ENCODE measurements around the gene INSC. TPM values are rescaled to one million over a fixed set of nuclear protein-coding genes. Genes with fewer than 3 reads are reported as not detected.

Gene INSC
- total and polyA plus RNA-seq, 2 of the 4 experiments (the other 2 are of a cell fraction) = 0.53 to 1.4 TPM

- intact Hi-C loops (cut with micrococcal nuclease) (no loop called here), in situ Hi-C loops (cut with MboI; ENCODE audit: low sequenced_read_pairs) (no loop called here), dilution Hi-C loops (cut with HindIII; ENCODE audit: low sequenced_read_pairs, unreplicated experiment) (no loop called here)
- ATAC-seq (ENCODE audit: low read depth) (no peak), DNase-seq (no peak)
- Histone ChIP-seq H4K91ac (ENCODE audit: insufficient read depth, low read depth, low read length) (no peak overlapping the region), H3K27me3 (ENCODE audit: control insufficient read depth, insufficient read depth, low read length) (no peaks in the 10 kb centered on the region; the same call in 1 of the 2 replicates), H2AFZ (replicated peaks; ENCODE audit: low read length, poor library complexity) (no peak overlapping the region), H2AK5ac (ENCODE audit: low read depth, low read length) (no peak overlapping the region), H2BK120ac (ENCODE audit: low read depth, low read length) (no peak overlapping the region), H3K18ac (ENCODE audit: low read depth, low read length) (no peak overlapping the region), H3K79me1 (ENCODE audit: low read depth in 1 of 2, low read length in 2 of 2) (no peaks in the 10 kb centered on the region), H4K8ac (ENCODE audit: low read depth in 2 of 2, low read length in 2 of 2) (no peak overlapping the region), H3K23ac (ENCODE audit: low read depth, low read length) (no peak overlapping the region), H3K27ac (ENCODE audit: insufficient read depth, low read length) (no peak overlapping the region), H3K9me1 (ENCODE audit: insufficient read depth, low read length) (peaks cover 3% of the 10 kb centered on the region; the same call in 1 of the 2 replicates), H3K9ac (ENCODE audit: low read depth, low read length) (no peak overlapping the region), H3K9me3 (ENCODE audit: control insufficient read depth, insufficient read depth, low read length) (no peaks in the 10 kb centered on the region), H3K4me1 (ENCODE audit: control insufficient read depth, insufficient read depth, low read length) (peaks cover 5% of the 10 kb centered on the region), H2AK9ac (replicated peaks; ENCODE audit: low read depth, low read length, poor library complexity) (no peak overlapping the region), H3K4me3 (ENCODE audit: insufficient read depth, low read depth, low read length) (no peak overlapping the region), H4K20me1 (ENCODE audit: insufficient read depth, low read length) (no peaks in the 10 kb centered on the region), H3K56ac (ENCODE audit: extremely low read depth, insufficient read depth, low read length) (no peak overlapping the region), H2BK15ac (ENCODE audit: low read depth, low read length) (no peak overlapping the region), H3K36me3 (ENCODE audit: control insufficient read depth, insufficient read depth, low read length) (no peaks in the 10 kb centered on the region), H3K4ac (ENCODE audit: low read depth, low read length) (no peak overlapping the region), H2BK5ac (ENCODE audit: low read depth, low read length, poor library complexity, severe bottlenecking) (no peak overlapping the region), H3K4me2 (ENCODE audit: low read depth, low read length) (no peak overlapping the region), H3K14ac (replicated peaks; ENCODE audit: low read depth, low read length) (no peak overlapping the region), H4K5ac (ENCODE audit: low read depth, low read length) (no peak overlapping the region), H2BK20ac (ENCODE audit: low read depth, low read length) (no peak overlapping the region)
- ChIA-PET CTCF (interaction anchor here (0.8 kb wide), 1 partner anchor 11 kb away, joined by 3 read pairs; no protein-coding TSS in a partner anchor), POLR2A (ENCODE audit: unreplicated experiment) (no interaction called here)
- no TSS peak for BruUV-seq (replicated peaks)
- WGBS, 2 experiments (ENCODE audit: extremely low coverage in 2 of 2, insufficient read length in 1 of 2) = no CpG with 5 or more reads among the region's 1 CpG
- TF ChIP-seq MAFK (IDR thresholded peaks at IDR 0.05; ENCODE audit: low read depth, low read length) = no peak
- no peak for TF ChIP-seq RCOR1 (IDR thresholded peaks at IDR 0.05; ENCODE audit: insufficient replicate concordance, low read length)
- TF ChIP-seq RFX5 (IDR thresholded peaks at IDR 0.05; ENCODE audit: low read depth, low read length) = no peak
- no peak for TF ChIP-seq RAD21 (IDR thresholded peaks at IDR 0.05; ENCODE audit: low read length)
- TF ChIP-seq FOS (IDR thresholded peaks at IDR 0.05; ENCODE audit: low read depth, low read length) = no peak
- TF ChIP-seq POLR2A (IDR thresholded peaks at IDR 0.05; ENCODE audit: low read depth, low read length) = no peak
These were observed 112.3 kb downstream of the INSC start for GRCh38 chr11:15227011-15227410.
